NCI-H2029 treated with DMSO at 0.1 percent for 48 hours (cell line): Measurements from ENCODE around the gene CFAP100.

Experiments
- DNase-seq: peaks from one replicate; lab custom pipeline; 2025; lab: John Stamatoyannopoulos, UW

The CFAP100 gene

GRCh38 chr3:126394179-126394976 lies at the start of gene CFAP100:
Gene CFAP100 (plus strand): TSS chr3:126394909. CDS start chr3:126396001, 1,092 bp downstream.
- DNase-seq, result no peak

GRCh38 chr3:126345231-126345630 lies 49.5 kb upstream of the CFAP100 start:
- DNase-seq, result no peak

- no peak for DNase-seq
Observed at GRCh38 chr3:126345641-126346460, 48.9 kb upstream of the CFAP100 start.

GRCh38 chr3:126346466-126346865 lies 48.2 kb upstream of the CFAP100 start:
- no peak for DNase-seq

GRCh38 chr3:126347543-126348161 lies 47.1 kb upstream of the CFAP100 start:
- no peak for DNase-seq

GRCh38 chr3:126348308-126348920 lies 46.3 kb upstream of the CFAP100 start:
- DNase-seq, result no peak

- DNase-seq, result no peak
Observed at GRCh38 chr3:126349071-126349470, 45.6 kb upstream of the CFAP100 start.

GRCh38 chr3:126349611-126350501 lies 44.9 kb upstream of the CFAP100 start:
- DNase-seq, result no peak

GRCh38 chr3:126350502-126351085 lies 44.1 kb upstream of the CFAP100 start:
- no peak for DNase-seq

GRCh38 chr3:126351086-126351770 lies 43.5 kb upstream of the CFAP100 start:
- no peak for DNase-seq

GRCh38 chr3:126351771-126352475 lies 42.8 kb upstream of the CFAP100 start:
- DNase-seq, result no peak

- DNase-seq, result no peak
Observed at GRCh38 chr3:126352476-126353454, 41.9 kb upstream of the CFAP100 start.

GRCh38 chr3:126353694-126354321 lies 40.9 kb upstream of the CFAP100 start:
- no peak for DNase-seq

GRCh38 chr3:126354776-126355175 lies 39.9 kb upstream of the CFAP100 start:
- DNase-seq, result no peak

GRCh38 chr3:126355251-126355650 lies 39.5 kb upstream of the CFAP100 start:
- DNase-seq, result no peak

- DNase-seq, result peak; percentile 24
Observed at GRCh38 chr3:126355777-126356372, 38.8 kb upstream of the CFAP100 start.
